DMS79 (cell line): ENCODE measurements around the gene SLC66A1.
A peak's percentile ranks its signal among the peaks of the same experiment; 100 is the strongest.
"Not testable (repeated sequence)": the region's sequence is repeated elsewhere in the genome, so short reads cannot be mapped to it uniquely, and the experiment has no call there.

ENCODE experiments used
- DNase-seq: peaks from one replicate; lab custom pipeline; 2025; lab: John Stamatoyannopoulos, UW

The SLC66A1 gene, protein sequence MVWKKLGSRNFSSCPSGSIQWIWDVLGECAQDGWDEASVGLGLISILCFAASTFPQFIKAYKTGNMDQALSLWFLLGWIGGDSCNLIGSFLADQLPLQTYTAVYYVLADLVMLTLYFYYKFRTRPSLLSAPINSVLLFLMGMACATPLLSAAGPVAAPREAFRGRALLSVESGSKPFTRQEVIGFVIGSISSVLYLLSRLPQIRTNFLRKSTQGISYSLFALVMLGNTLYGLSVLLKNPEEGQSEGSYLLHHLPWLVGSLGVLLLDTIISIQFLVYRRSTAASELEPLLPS

DNA sequence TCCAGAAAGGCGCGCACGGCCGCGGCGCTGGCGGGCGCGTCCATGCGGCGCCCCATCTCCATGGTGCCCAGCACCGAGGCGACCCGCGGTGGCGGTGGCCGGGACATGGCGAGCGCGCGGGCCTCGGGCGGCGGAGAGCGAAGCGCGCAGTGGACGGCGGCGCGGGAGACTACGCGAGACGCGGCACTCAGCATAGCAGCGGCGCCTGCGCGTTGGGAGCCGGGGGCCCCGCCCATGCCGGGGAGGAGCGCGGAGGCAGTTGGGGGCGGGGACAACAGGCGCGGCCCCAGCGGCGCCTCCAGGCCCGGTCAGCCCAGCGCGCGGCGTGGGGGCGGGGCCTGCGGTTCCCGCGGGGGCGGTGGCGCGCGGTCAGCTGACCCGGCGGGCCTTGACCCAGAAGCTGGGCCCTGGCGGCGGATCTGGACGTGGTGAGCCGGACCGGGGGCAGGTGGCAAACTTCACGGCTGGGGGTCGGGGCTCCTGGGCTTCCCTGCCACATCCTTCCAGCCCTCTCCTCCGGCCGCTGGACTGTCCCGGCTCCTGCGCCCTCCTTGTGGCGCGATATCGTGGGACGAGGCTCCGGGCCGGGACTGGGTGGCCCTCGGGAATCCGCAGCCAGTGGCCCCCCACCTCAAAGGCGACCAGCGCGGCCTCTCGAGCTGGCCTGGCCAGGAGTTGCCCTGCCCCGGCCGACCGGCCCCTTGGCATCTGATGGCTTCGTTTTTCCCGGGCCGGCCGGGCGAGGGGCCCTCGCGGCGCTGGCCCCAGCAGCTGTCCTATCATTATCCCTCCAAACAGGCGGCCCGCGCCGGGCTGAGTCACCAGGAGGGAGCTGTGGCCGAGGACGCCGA is at the start of gene SLC66A1, which contains the start of gene AKR7A2:
Gene SLC66A1, plus strand, starts transcription at position 396 of the 851 bp plus-strand sequence. CDS start 5,352 bp downstream, outside the sequence.
Gene AKR7A2, minus strand, starts transcription at position 214 of the 851 bp plus-strand sequence. Its CDS starts 20 bp downstream, at position 194.
- DNase-seq, result peak; percentile 75

DNA sequence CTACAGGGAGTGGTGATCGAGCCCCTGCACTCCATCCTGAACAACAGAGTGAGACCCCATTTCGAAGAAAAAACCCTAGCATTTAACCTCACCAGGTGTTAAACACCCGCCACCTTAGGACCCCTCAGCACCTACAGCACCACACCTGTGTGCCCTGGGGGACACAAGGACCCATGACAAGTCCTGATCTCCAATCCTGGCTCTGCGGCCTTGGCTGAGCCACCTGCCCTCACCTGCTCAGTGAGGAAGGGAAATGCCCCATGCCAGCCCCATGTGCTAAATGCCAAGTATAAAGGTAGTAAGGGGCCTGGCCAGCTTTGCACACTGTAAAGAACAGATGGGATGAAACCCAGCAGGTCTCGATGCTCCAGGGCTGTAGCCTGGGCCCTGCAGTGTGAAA is 49.4 kb upstream of the SLC66A1 start:
- DNase-seq, result no peak

DNA sequence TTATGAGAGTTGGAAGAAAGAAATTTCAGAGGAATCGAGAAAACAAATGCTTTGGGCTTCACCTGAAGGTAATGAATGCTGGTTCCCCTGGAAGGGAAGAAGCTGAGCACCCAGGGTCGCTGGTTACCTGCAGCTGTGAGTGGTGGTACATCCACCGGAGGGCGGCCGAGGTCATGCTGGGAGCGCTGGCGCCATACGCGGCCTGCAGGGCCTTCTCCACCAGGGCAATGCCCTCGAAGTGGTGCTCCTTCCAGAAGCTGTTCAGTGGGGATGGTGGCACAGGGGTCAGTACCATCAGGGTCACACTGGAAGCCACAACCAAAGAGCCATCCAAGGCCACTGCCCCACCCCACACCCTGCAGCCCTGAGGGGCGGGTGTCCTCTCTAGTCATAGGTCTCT is 43.7 kb upstream of the SLC66A1 start:
- no peak for DNase-seq

DNA sequence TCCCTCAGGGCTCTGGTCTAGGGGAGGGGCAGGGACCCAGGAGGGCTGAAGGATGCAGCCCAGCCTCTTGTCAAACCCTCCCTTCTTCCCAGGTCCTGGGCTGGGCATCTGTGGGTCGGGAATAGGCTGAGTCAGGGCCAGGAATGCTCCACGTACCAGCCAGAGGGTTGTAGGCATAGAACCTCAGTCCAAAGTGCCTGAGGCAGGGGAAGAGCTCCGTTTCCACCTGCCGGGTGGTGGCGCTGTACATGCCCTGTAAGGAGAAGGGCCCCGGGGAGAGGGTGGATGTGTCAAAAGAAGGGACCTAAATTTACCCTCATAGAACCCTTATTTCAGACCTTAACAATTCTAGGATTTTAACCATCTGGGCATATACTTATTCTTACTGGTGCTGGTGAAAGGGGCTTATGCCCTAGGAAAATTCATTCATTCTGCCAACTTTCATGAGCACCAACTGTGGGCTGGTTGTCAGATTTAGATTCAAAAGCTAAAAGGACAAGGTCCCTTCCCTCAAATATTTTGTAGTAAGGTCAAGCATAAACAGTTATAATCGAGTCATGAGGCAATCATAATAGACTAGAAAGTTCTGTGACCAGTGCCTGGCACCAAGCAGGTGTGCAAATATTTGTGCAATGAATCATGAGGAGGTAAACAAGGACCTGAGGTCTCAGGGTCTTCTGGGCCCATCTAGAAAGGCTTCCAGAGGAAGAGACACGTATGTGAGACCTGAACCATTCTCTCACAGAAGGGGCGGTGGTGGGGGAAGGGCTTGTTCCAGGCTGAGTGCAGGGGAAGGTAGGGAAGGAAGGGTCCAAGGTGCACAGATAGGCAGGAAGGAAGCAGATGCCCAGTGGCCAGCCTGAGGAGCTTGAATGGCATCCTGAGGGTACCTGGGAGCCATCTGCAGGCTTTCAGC is 42.4 kb upstream of the SLC66A1 start:
- not testable (repeated sequence) for DNase-seq

DNA sequence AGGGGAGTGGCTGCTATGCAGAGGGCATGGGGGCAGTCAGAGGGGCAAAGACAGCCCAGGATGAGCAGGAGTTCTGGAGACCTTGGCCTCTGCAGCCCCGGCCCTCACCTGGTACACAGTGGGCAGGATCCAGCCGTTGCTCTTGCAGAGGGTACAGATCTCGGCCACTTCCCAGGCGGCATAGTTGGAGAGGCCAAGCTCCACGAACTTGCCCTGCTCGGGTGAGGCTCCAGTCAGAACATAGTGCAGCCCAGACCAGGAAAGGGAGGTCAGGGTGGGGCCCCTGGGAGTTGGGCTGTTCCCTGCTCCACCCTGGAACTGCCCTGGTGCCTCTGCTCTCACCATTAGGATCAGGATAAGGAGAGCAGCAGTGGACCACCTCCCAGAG is 41.8 kb upstream of the SLC66A1 start:
- DNase-seq, result not testable (repeated sequence)

DNA sequence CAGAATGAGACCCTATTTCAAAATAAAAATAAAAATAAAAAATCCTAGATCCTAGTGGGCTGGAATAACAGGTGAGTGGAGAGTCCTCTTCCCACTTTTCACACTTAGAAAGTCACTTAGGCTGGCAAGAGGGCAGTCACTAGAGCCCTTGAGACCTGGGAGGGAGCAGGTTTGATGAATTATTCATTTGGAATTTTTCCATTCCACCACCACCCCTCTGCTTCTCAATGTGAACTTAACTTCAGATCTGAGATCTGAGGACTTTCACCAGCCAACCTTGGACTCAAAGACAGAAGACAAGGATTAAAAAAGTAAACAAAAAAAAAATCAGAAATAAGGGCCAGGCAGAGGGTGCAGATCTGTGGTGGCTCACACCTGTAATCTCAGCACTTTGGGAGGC is 40.1 kb upstream of the SLC66A1 start:
- DNase-seq, result peak; percentile 4

DNA sequence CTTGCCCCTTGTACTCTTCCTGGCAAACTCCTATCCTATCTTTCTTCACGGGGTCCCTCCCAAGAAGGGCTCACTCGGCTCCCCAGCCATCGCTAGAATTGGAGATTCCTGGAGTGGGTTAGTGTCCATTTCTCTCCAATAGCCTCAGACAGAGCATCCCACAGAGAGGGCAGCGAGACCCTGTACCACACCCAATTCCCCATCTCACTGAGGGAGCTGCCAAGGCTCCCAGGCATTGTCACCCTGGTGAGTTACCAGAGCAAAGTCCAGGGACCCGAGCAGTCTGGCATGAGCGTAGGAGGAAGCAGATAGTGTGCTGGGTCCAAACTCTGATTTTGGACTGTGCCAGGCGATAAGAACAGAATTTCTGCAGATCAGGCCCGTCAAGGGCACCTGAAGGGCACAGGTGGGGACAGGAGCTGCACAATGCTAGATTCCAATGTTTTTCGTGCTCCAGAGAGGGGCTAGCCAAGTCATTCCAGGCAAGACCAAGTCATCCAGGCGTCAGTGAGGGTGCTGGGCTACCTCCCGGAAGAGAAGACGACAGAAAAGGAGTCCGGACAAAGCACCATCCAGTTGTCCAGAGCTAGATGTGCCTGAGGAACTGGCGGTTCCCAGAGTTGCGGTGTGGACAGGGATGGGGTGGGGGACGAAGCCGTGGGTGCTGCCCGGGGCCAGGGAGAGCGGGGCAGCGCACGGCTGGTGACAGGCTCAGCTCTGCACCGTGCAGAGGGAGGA is 38.9 kb upstream of the SLC66A1 start:
- no peak for DNase-seq

DNA sequence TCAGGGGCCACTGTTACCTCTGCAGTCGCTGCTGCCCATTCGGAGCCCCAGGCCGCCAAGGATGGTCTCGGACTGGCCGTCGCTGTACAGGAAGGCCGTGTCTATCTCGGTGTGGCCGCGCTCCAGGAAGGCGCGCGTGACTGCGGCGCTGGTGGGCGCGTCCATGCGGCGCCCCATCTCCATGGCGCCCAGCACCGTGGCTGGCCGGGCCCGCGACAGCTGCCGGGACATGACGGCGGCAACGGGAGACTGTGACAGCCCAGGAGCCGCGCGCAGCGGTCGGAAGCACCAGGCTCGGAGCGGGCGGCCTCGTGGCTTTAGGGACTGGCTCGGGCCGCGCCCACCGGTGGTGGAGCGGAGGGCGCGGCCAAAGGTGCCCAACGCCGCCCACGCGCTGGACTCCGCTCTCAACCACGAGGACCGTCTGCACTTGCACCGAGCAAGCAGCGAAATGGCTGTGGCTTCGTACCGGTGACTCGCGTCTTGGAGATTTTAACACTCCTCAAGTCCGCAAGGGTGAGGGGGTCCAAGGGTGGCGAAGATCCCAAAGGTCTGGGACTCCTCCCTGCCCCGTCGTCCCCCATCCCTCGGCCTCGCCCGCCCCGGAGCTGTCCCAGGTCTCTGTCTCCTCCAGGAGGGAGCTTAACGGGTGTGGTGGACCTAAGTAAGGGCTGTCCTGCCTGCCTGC is 38.1 kb upstream of the SLC66A1 start:
- DNase-seq, result not testable (repeated sequence)

DNA sequence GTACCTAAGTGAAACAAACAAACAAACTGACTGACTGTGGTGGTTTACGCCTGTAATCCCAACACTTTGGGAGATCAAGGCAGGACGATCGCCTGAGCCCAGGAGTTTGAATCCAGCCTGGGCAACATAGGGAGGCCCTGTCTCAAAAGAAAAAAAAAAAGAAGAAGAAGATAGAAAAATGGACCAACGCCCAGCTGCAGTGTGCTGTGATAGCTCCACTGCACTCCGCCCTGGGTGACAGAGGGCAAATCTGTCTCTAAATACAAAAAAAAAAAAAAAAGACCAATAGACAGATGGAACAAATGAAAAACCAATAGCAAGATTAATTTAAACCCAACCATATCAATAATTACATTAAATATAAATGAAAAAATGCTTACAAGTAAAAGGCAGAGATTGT is 37.5 kb upstream of the SLC66A1 start:
- no peak for DNase-seq

DNA sequence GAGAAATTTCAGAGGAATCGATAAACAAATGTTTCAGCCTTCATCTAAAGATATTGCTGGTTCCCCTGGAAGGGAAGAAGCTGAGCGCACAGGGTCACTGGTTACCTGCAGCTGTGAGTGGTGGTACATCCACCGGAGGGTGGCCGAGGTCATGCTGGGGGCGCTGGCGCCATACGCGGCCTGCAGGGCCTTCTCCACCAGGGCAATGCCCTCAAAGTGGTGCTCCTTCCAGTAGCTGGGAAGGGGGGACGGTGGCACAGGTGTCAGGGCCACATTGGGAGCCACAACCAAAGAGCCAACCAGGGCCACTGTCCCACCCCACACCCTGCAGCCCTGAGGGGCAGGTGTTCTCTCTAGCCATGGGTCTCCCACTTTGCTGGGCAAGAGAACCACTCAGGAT is 28.2 kb upstream of the SLC66A1 start:
- no peak for DNase-seq

DNA sequence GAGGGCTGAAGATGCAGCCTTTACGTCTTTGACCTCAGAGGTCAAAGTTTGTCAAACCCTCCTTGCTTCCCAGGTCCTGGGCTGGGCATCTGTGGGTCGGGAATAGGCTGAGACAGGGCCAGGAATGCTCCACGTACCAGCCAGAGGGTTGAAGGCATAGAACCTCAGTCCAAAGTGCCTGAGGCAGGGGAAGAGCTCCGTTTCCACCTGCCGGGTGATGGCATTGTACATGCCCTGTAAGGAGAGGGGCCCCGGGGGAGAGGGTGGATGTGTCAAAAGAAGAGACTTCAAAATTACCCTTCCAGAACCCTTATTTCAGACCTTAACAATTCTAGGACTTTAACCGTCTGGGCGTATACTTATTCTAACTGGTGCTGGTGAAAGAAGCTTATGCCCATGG is 27.2 kb upstream of the SLC66A1 start:
- DNase-seq, result no peak

DNA sequence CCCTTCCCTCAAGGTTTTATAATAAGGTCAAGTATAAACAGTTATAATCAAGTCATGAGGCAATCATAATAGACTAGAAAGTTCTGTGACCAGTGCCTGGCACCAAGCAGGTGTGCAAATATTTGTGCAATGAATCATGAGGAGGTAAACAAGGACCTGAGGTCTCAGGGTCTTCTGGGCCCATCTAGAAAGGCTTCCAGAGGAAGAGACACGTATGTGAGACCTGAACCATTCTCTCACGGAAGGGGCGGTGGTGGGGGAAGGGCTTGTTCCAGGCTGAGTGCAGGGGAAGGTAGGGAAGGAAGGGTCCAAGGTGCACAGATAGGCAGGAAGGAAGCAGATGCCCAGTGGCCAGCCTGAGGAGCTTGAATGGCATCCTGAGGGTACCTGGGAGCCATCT is 26.8 kb upstream of the SLC66A1 start:
- not testable (repeated sequence) for DNase-seq

DNA sequence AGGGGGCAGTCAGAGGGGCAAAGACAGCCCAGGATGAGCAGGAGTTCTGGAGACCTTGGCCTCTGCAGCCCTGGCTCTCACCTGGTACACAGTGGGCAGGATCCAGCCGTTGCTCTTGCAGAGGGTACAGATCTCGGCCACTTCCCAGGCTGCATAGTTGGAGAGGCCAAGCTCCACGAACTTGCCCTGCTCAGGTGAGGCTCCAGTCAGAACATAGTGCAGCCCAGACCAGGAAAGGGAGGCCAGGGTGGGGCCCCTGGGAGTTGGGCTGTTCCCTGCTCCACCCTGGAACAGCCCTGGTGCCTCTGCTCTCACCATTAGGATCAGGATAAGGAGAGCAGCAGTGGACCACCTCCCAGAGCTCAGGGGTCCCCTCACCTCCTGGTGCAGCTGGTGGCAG is 26.3 kb upstream of the SLC66A1 start:
- DNase-seq, result not testable (repeated sequence)

DNA sequence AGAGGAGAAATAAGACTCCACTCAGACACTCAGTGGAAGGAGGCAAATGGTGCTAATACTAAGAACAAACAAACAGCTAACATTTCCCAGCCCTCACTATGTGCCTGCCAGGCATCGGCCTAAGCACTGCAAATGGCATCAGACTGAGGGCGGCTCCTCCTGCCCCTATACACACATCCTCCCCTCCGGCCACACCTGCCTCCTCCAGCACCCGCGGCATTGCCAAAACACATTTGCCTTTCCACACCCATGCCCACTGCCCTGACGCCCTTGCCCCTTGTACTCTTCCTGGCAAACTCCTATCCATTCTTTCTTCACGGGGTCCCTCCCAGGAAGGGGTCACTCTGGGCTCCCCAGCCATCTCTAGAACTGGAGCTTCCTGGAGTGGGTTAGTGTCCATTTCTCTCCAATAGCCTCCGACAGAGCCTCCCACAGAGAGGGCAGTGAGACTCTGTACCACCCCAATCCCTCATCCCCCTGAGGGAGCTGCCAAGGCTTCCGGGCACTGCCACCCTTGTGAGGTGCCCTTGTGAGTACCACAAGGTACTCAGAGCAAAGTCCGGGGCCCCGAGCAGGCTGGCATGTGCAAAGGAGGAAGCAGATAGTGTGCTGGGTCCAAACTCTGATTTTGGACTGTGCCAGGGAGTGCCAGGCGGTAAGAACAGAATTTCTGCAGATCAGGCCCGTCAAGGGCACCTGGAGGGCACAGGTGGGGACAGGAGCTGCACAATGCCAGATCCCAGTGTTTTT is 24.5 kb upstream of the SLC66A1 start:
- no peak for DNase-seq

DNA sequence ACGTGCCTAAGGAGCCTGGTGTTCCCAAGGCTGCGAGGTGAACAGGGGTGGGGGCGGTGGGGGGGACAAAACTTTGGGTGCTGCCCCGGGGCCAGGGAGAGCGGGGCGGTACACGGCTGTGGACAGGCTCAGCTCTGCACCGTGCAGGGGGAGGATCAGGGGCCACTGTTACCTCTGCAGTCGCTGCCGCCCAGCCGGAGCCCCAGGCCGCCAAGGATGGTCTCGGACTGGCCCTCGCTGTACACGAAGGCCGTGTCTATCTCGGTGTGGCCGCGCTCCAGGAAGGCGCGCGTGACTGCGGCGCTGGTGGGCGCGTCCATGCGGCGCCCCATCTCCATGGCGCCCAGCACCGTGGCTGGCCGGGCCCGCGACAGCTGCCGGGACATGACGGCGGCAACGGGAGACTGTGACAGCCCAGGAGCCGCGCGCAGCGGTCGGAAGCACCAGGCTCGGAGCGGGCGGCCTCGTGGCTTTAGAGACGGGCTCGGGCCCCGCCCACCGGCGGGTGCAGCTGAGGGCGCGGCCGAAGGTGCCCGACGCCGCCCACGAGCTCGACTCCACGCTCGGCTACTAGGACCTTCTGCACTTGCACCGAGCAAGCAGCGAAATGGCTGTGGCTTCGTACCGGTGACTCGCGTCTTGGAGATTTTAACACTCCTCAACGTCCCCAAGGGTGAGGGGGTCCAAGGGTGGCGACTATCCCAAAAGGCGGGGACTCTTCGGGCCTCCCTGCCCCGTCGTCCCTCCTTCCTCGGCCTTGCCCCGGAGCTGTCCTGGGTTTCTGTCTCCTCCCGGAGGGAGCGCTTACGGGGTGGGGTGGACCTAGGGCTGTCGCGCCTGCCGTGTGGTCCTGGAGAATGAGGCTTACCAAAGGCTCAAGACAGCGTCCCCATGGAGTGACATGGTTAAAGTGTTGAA is 23.5 kb upstream of the SLC66A1 start, which contains the start of gene AKR7A3:
Gene AKR7A3, minus strand, starts transcription at position 447 of the 918 bp plus-strand sequence. Its CDS starts 61 bp downstream, at position 386.
- DNase-seq, result not testable (repeated sequence)

DNA sequence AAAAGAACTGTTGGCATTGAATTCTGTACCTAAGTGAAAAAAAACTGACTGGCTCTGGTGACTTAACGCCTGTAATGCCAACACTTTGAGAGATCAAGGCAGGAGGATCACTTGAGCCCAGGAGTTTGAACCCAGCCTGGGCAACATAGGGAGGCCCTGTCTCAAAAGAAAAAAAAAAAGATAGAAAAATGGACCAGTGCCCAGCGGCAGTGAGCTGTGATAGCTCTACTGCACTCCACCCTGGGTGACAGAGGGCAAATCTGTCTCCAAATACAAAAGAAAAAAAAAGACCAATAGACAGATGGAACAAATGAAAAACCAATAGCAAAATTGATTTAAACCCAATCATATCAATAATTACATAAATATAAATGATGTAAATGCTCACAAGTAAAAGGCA is 22.9 kb upstream of the SLC66A1 start:
- no peak for DNase-seq

DNA sequence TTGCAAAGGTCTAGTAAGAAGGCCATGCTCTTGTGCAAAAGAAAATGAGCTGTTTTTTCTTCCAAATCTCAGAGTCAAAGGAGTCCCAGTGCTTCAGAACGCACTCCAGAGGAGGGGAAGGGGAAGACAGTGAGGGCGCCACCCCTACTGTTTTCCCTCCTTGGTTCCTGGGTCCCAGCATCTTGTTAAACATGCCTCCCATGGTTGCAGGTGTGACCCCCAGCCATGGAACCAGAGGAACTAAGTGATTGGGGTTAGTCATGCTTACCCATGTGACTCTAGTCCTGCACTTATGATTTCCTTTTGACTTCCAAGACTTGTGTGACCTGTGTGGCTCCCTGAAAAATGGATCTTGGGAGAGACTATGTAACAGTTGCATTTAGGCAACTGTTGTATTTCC is 17.5 kb upstream of the SLC66A1 start:
- no peak for DNase-seq

DNA sequence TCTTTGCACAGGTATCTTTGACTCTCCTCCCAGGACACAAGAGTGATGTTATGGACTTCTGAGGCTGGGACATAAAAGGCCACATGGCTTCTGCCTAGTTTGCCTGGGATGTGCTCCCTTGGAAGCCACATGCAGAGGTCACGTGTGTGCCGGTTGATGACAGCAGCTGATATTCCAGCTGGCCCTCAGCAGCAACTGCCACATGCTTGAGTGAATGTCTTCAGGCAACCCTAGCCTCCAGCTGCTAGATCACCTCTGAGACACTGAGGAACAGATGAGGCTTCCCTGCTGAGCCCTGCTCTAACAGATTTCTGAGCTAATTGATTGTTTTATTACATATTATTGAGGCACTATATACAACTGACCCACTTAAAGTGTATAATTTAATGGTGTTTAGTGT is 11.9 kb upstream of the SLC66A1 start:
- no peak for DNase-seq

DNA sequence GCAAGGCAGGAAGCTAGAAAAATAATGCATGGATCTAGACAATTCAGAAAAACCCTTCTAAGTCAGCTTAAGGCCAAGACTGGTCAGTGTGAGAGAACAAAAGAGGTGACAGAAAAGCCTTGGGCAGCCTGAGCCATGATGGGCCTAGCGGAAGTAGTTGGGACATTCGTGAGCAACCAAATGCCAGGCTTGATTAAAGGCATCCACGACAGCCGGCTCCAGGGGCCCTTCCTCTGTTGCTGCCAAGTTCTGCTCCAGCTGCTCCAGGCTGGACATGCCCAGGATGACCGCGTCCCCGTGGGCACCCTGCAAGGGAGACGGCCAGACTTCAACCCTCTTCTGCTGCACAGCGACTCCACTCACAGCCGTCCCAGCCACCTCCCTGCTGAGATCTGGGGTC is 8.0 kb upstream of the SLC66A1 start:
- not testable (repeated sequence) for DNase-seq
